GM21526 (cell line): ENCODE data around the gene ZFP36L2.
A peak's percentile ranks its signal among the peaks of the same experiment; 100 is the strongest.

Source experiments
- ATAC-seq: cut with Tn5 transposase; IDR thresholded peaks from one replicate; pipeline ENCODE4 v1.9.1; 2021; ENCODE audit warnings: moderate library complexity; ENCODE audit not compliant: unreplicated experiment, low FRiP score

Gene ZFP36L2

DNA sequence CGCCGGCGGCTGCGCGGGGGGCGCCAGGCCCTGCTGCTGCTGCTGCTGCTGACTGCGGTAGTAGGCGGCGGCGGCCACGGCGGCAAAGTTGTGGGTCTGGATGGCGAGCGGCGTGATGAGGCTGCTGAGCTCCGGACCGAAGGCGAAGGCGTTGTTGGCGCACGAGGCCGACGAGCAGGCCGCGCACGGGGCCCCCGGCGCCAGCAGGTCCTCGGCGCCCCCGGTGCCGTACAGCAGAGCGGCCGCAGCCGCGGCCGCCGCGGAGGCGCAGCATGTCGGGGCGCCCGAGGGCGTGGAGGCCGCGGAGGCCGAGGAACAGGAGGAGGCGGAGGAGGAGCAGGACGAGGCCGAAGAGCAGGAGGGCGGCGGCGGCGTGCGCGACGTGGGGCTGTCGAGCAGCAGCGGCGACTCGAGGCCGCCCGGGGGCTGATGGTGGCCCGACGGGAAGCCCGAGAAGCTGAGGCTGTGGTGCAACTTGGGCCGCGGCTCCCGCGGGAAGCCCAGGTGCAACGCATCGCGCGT, 1.8 kb downstream of the ZFP36L2 start:
- no peak for ATAC-seq

- no peak for ATAC-seq
These were observed 2.3 kb downstream of the ZFP36L2 start for GRCh38 chr2:43224131-43224570.

- no peak for ATAC-seq
These were observed 2.8 kb downstream of the ZFP36L2 start for GRCh38 chr2:43223521-43224001.

- no peak for ATAC-seq
These were observed 3.7 kb downstream of the ZFP36L2 start for GRCh38 chr2:43222475-43223309.

- ATAC-seq, result no peak
These were observed 4.5 kb downstream of the ZFP36L2 start for GRCh38 chr2:43221763-43222474.

- ATAC-seq, result no peak
These were observed 5.2 kb downstream of the ZFP36L2 start for GRCh38 chr2:43221124-43221762.

DNA sequence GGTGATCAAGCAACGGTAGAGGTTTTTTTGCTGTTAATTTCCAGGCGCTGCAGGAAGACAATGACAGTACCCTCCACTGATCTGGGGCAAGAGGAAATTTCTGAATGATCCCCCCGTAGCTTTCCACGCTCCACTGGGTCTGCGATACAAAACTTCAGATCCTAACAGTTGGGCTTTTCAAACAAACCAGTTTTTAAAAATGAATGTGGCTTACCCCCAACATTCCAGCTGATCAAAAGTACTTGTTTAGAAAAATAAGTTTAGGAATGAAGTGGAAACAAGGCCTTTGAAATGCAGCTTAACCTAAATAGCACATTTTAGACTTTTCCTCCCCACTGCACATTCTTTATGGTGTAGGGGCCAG, 5.7 kb downstream of the ZFP36L2 start:
- no peak for ATAC-seq

GRCh38 chr2:43220229-43220751, 6.1 kb downstream of the ZFP36L2 start:
- ATAC-seq, result no peak

GRCh38 chr2:43219383-43220228, 6.8 kb downstream of the ZFP36L2 start:
- peak; percentile 44 for ATAC-seq

- ATAC-seq, result peak; percentile 33
These were observed 7.6 kb downstream of the ZFP36L2 start for GRCh38 chr2:43218702-43219382.

DNA sequence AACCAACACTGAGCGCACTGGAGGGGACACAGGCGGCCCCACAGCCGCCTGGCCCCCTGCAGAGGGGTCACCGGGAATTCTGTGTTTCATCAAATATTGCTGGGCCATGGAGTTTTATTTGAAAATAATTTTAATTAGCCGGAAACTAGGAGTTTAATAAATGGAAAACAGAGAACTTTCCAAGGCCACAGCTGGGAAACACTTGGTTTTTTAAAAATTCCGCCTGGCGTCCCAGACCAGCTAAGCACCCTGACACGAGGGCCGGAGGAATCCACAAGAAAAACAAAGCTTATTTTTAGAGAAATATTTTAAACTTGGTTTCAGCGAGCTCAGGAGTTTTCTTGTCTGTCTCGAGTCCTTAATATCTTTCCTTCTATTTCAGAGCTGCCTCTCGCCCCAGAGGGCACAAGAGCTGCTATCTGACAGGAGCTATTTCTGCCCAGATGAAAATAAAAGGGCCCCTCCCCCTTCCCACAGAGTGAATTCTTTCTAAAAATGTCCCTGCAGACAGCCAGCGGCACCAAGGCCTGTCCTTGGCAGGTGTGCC, 8.2 kb downstream of the ZFP36L2 start:
- peak; percentile 3 for ATAC-seq

DNA sequence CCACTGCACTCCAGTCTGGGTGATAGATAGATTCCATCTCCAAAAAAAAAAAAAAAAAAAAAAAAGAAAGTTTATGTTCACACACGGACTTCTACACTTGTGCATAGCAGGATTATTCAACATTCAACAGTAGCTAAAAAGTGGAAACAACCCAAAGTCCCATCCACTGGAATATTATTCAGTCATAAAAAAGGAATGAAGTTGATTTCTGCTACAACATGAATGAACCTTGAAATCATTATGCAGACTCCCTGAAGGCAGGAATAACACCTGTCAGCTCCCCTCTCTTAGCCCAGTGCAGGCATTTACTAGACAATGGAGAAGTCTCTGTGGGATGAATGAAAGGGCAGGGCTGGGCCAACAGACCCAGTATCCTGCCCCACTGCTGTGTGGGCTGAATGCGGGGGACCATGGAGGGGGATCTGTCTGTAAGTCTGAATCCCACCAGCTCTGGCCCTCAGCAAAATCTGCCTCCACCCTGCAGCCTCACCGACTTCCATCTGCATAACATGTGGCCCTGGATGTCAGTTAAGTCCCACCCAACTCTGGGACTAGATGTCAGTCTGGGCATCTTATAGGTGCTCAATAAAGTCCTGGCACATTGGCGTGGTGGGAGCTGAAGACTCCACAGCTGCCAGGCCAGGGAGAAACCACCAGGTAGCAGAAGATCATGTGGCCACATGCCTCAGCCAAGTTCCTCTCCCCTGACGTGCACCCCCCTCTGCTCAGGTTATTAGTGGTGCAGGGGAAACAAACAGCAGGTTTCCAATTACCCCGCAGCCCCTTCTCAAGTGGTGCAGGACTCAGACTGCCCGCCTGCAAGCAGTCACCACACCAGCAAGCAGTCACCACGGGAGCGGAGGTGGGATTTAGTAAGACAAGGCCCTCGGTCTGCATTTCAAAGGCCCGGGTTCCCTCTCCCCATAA, 8.9 kb downstream of the ZFP36L2 start:
- no peak for ATAC-seq

DNA sequence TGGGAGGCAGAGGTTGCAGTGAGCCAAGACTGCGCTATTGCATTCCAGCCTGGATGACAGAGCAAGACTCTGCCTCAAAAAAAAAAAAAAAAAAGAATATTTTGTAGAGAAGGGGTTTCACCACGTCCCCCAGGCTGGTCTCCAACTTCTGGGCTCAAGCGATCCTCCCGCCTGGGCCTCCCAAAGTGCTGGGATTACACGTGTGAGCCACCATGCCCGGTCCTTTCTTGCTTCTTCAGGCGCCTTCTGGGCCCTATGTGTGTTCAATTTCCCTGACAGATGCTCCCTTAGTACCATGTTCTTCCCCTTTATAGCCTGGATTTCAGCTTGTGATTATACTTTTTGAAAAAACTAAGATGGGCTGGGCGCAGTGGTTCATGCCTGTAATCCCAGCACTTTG, 9.8 kb downstream of the ZFP36L2 start:
- ATAC-seq, result no peak

- ATAC-seq, result no peak
These were observed 10.6 kb downstream of the ZFP36L2 start for GRCh38 chr2:43215673-43216255.

DNA sequence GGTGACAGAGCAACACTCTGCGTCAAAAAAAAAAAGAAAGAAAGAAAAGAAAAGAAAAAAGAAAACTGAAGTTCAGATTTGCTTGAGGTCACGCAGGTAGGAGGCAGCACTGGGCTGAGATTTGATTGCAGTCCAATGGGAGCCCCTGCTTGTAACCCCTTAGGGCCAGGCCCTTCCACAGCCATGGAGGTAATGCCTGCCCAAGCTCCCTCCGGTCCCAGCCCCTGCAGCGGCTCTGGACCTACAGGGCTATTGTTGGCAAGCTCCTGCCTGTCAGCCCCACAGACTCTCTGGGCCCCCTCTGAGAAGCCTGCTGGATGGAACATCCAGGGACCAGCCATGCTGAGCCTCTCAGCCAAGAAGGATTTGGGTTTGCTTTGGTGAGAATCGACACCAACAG, 12.2 kb downstream of the ZFP36L2 start:
- ATAC-seq, result no peak

DNA sequence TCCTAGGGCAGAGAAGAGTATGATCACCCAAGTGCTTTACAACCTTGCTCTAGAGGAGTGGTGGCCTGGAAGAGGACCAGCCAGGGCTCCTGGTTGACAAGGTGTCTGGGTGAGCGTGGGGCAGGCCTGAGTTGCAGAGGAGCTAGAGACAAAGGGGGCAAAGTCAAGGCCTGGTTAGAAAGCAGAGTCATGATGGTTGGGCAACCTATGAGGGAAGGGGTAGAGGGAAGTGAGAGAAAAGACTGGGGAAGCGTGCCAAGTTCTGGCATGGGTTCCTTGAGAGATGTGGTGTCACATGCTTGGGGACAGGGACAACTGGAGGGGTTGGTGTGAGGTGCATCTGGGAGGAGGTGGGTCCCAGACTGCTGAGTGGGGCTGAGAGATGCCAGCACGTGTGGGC, 13.5 kb downstream of the ZFP36L2 start:
- no peak for ATAC-seq

- no peak for ATAC-seq
These were observed 14.1 kb downstream of the ZFP36L2 start for GRCh38 chr2:43212216-43212835.
